HUES6 (cell line): ENCODE results near the gene UBE2R2.
"Not testable (repeated sequence)": the region's sequence is repeated elsewhere in the genome, so short reads cannot be mapped to it uniquely, and the experiment has no call there.

Source experiments
- H3K27ac ChIP-seq: 2 replicates; pipeline ENCODE4 v1.7.0; 2013; ENCODE audit warnings: low read depth, mild to moderate bottlenecking, low read length, inconsistent platforms
- H3K27me3 ChIP-seq: 2 replicates; pipeline ENCODE4 v1.6.1; 2013; ENCODE audit warnings: low read length; ENCODE audit not compliant: control insufficient read depth, insufficient read depth
- H3K36me3 ChIP-seq: 2 replicates; pipeline ENCODE4 v1.6.1; 2013; ENCODE audit warnings: low read length; ENCODE audit not compliant: control insufficient read depth, insufficient read depth
- H3K4me1 ChIP-seq: 2 replicates; pipeline ENCODE4 v1.6.1; 2013; ENCODE audit warnings: low read length; ENCODE audit not compliant: control insufficient read depth, insufficient read depth
- H3K4me3 ChIP-seq: 2 replicates; pipeline ENCODE4 v1.5.1; 2013; ENCODE audit warnings: low read depth, low read length
- H3K9ac ChIP-seq: one replicate; pipeline ENCODE4 v1.6.1; 2013; ENCODE audit warnings: mild to moderate bottlenecking, low read length
- H3K9me3 ChIP-seq: 2 replicates; pipeline ENCODE4 v1.6.1; 2013; ENCODE audit warnings: low read depth, low read length; ENCODE audit not compliant: control insufficient read depth, insufficient read depth

The UBE2R2 gene

DNA sequence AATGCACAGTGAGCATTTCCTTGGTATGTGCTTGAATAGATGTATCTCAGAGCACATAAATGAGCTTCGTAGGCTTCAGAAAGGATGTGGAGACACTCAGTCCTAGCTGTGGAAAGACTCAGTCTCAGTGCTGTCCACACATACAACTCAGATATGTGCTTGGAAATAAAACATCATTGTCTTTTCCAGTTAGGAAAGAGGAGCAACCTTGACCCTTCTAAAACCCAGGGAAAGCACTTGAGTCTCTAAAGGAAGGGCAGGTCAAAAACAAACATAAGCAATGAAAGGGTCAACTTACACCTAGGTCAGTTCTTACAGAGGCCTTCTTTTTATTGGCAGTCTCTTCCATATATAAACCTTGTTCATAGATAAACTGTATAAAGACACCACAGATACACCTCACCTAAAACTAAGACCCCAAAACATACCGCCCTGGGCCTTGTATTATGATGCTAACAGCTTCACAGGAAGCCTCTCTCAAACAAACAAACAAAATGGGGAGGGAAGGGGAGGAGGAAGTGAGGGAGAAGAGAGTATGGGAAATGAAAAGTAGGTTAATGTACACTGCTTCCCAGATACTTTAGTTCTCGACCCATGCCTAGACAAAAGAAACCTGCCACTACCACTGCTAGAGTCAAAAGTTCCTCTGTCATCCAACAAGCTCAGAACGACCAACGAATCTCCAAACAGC lies 117.4 kb downstream of the UBE2R2 start:
- peaks cover 89% of the 10 kb centered on the region for H3K36me3 ChIP-seq
- H3K27ac ChIP-seq = no peak overlapping the region
- no peak overlapping the region for H3K9ac ChIP-seq
- H3K9me3 ChIP-seq = no peaks in the 10 kb centered on the region
- H3K27me3 ChIP-seq = no peaks in the 10 kb centered on the region
- H3K4me1 ChIP-seq = peaks cover 16% of the 10 kb centered on the region
- no peak overlapping the region for H3K4me3 ChIP-seq

DNA sequence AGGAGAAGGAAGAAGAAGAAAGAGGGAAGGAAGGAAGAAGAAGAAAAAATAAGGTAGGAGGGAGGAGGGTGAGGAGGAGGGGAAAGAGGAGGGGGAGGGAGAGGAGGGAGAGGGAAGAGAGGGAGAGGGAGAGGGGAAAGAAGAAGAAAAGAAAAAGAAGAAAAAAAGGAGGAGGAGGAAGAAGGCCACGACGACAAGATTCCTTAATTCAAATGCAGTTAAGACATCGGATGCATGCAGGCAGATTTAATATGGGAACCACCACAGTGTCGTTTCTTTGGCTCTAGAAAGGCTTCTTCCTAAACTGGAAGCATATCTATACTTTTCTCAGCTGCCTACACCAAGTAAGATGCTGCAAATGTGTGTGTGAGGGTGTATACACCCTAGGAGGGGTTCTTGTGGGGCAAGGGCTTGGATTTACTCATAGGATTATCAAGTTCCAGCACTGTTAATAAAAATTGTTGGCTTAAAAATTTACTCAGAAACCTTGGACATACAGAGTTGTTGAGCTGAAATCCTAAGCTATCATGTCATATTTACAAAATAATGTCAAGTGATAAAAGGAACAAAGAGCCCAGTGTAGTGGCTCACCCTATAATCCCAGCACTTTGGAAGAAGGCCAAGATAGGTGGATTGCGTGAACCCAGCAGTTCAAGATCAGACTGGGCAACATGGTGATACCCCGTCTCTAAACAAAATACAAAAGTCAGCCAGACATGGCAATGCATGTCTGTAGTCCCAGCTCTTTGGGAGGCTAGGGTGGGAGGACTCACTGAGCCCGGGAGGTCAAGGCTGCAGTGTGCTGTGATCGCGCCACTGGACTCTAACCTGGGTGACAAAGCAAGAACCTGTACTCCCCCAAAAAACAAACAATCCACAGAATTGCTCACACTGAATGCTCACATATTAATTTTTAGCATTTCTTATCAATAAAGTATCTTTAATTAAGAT lies 123.2 kb downstream of the UBE2R2 start:
- no peaks in the 10 kb centered on the region for H3K9me3 ChIP-seq
- no peaks in the 10 kb centered on the region for H3K27me3 ChIP-seq
- H3K9ac ChIP-seq = no peak overlapping the region
- peaks cover 3% of the 10 kb centered on the region; the same call in 1 of the 2 replicates for H3K4me1 ChIP-seq
- no peak overlapping the region for H3K4me3 ChIP-seq
- no peak overlapping the region for H3K27ac ChIP-seq
- peaks cover 89% of the 10 kb centered on the region for H3K36me3 ChIP-seq

DNA sequence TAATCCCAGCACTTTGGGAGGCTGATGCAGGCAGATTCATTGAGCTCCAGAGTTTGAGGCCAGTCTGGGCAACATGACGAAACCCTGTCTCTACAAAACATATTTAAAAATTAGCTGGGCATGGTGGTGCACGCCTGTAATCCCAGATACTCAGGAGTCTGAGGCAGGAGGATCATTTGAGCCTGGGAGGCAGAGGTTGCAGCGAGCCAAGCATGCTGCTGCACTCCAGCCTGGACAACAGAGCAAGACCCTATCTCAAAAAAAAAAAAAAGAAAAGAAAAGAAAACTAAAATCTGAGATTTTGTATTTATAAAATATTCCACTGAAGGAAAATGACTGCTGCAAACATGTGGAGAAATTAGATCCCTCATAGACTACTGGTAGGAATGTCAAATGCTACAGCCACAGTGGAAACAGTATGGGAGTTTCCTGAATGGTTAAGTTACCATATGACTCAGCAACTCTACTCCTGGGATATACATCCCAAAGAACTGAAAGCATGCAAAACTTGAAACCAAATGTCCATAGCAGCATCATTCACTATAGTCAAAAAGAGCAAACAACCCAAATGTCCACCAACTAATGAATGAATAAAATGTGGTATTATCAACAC lies 125.6 kb downstream of the UBE2R2 start:
- peak overlapping the region; percentile 78; the same call in 1 of the 2 replicates for H3K27ac ChIP-seq
- H3K9me3 ChIP-seq = no peaks in the 10 kb centered on the region
- peaks cover 90% of the 10 kb centered on the region for H3K36me3 ChIP-seq
- no peak overlapping the region for H3K9ac ChIP-seq
- no peaks in the 10 kb centered on the region for H3K27me3 ChIP-seq
- H3K4me3 ChIP-seq = no peak overlapping the region
- H3K4me1 ChIP-seq = no peaks in the 10 kb centered on the region; the same call in 1 of the 2 replicates

DNA sequence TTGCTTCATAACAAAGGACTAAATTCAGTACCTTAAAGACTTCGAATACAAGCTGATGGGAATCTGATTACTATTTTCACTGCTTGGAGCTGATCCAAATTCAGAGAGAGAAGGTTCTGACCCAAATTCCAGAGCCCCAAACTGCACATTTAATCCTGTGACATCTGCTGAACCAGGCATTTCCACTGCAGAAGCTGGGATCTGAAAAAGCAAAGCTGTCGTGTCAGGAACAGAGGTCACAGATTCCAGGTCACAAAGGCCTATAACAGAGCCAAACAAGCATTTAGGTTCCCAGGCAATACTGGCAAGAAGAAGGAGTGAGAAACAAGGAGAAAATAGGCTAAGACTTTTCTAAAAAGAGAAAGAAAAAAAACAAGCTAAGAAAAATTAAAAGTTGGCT lies 126.4 kb downstream of the UBE2R2 start:
- no peaks in the 10 kb centered on the region for H3K9me3 ChIP-seq
- no peaks in the 10 kb centered on the region for H3K27me3 ChIP-seq
- no peaks in the 10 kb centered on the region; the same call in 1 of the 2 replicates for H3K4me1 ChIP-seq
- no peak overlapping the region for H3K4me3 ChIP-seq
- peak overlapping the region; percentile 78; the same call in 1 of the 2 replicates for H3K27ac ChIP-seq
- no peak overlapping the region for H3K9ac ChIP-seq
- H3K36me3 ChIP-seq = peaks cover 90% of the 10 kb centered on the region

DNA sequence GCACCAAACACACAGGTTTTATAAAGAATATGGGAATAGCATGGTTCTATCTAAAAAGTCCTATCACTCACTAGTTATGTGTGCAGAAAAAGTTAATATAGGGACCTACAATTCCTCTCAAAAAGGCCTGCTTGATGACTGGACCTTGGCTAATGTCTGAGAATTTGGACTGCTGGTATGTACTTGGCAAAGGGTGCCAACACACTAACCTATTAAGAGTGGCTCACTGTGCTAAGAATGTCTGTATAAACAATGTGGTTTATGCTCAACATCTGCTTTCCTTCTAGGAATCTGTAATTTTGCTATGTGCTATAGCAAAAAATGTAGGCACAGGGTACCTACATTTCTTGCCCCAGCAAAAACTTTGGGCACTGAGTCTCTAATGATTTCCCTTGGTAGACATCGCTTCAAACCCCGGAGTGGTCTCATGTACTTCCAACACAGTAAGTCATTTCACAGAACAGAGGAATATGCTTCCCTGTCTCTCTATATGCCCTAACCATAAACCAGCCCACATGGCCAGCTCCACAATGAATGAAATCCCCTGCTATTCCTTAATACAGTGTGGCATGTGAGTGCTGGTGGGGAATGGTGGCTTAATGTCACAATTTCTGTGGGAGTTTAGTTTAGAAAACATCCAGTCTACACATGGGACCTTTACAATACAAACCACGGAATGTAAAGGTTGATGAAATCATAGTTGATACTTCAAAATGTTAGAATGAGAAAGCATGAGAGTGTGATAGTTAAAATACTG lies 130.0 kb downstream of the UBE2R2 start:
- H3K27ac ChIP-seq = no peak overlapping the region
- peaks cover 88% of the 10 kb centered on the region for H3K36me3 ChIP-seq

DNA sequence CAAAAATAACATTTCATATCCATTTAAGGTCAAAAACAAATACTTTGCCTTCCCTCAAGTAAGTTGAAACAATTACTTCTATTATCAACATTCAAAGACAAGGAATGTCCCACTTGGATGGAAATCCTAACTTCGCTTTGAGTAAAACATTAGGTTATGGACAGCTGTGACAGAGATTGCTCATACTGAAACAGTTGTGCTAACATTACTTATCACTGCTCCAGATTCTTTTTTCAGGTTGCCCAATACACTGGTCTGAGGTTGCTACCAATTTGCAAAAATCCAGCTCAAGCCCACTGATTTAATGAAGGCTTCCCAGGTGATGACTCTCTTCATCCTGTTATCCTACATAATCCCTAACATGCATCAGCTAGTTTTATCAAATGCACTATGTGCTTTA lies 133.4 kb downstream of the UBE2R2 start:
- Histone ChIP-seq H3K4me3 (no peak overlapping the region), H3K27ac (no peak overlapping the region), H3K4me1 (no peaks in the 10 kb centered on the region), H3K9me3 (no peaks in the 10 kb centered on the region), H3K27me3 (no peaks in the 10 kb centered on the region), H3K36me3 (peaks cover 86% of the 10 kb centered on the region), H3K9ac (no peak overlapping the region)

More for the DNA sequence above, 130.0 kb downstream of the UBE2R2 start:
- Histone ChIP-seq H3K27me3 (no peaks in the 10 kb centered on the region), H3K9ac (no peak overlapping the region), H3K9me3 (no peaks in the 10 kb centered on the region), H3K4me1 (no peaks in the 10 kb centered on the region; the same call in 1 of the 2 replicates), H3K4me3 (no peak overlapping the region)

DNA sequence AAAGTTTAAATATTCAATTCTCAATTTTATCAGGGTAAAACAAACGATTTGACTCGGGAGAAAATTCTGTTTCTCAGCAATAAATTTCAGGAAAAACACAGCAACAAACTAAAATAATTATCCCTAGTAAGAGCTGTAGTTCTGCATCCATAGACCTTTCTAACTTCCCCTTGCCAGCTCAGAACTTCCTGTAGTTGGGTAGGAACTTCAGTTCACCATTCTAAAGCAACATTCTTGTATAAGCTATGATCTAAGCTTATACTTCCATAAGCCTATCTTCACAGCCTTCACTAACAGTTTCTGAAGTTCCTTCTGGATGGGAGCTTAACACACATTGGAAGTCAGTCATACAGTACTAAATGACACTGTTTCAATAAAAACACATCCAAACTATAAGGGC lies 135.1 kb downstream of the UBE2R2 start:
- Histone ChIP-seq H3K9me3 (no peaks in the 10 kb centered on the region), H3K4me1 (no peaks in the 10 kb centered on the region), H3K27ac (no peak overlapping the region), H3K36me3 (peaks cover 82% of the 10 kb centered on the region), H3K27me3 (no peaks in the 10 kb centered on the region), H3K9ac (no peak overlapping the region), H3K4me3 (no peak overlapping the region)

DNA sequence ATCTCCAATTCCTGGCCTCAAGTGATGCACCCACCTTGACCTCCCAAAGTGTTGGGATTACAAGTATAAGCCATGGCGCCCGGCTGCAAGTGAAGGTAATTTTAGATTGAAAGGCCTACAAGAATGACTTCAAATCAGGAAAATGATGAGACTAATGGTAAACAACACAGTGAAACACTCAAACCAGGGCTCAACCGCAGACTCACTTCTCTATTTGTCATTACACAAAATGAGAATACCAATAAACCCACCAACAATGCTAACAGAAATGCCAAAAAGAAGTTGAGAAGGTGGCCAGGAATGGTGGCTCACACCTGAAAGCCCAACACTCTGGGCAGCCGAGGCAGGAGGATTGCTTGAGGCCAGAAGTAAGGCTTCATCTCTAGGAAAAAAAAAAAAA lies 139.6 kb downstream of the UBE2R2 start:
- no peaks in the 10 kb centered on the region for H3K27me3 ChIP-seq
- H3K4me3 ChIP-seq = no peak overlapping the region
- H3K9ac ChIP-seq = no peak overlapping the region
- H3K36me3 ChIP-seq = peaks cover 89% of the 10 kb centered on the region
- no peaks in the 10 kb centered on the region for H3K4me1 ChIP-seq
- no peaks in the 10 kb centered on the region for H3K9me3 ChIP-seq
- H3K27ac ChIP-seq = no peak overlapping the region

DNA sequence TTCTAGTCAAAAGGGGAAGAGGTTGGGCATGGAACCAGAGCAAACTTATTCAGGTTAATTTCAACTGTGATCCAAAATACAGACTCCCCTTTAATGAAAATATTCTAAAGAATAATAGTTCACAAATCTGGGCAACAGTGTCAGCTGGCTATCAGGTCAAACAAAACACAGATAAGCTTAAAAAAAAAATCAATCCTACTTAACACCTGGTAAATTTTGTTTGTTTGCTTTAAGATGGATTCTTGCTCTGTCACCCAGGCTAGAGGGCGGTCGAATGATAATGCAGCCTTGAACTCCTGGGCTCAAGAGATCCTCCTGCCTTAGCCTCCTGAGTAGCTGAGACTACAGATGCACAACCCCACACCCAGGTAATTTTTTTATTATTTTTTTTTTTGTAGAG lies 142.8 kb downstream of the UBE2R2 start:
- Histone ChIP-seq H3K27me3 (no peaks in the 10 kb centered on the region), H3K4me3 (no peak overlapping the region), H3K27ac (no peak overlapping the region), H3K9me3 (no peaks in the 10 kb centered on the region), H3K4me1 (no peaks in the 10 kb centered on the region), H3K9ac (no peak overlapping the region), H3K36me3 (peaks cover 79% of the 10 kb centered on the region)

DNA sequence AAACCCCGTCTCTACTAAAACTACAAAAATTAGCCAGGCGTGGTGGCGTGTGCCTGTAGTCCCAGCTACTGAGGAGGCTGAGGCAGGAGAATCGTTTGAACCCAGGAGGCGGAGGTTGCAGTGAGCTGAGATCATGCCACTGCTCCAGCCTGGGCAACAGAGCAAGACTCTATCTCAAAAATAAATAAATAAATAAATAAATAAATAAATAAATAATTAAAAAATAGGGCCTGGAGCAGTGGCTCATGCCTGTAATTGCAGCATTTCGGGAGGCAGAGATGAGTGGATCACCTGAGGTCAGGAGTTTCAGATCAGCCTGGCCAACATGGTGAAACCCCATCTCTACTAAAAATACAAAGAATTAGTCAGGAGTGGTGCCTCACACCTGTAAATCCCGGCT lies 145.5 kb downstream of the UBE2R2 start:
- not testable (repeated sequence) for H3K4me3 ChIP-seq, H3K9ac ChIP-seq, H3K27me3 ChIP-seq, H3K9me3 ChIP-seq, H3K4me1 ChIP-seq, H3K27ac ChIP-seq
- H3K36me3 ChIP-seq = peaks cover 67% of the 10 kb centered on the region
